Adrenal gland (tissue), 12 donors: ENCODE measurements around the gene PWP1. TPM values are rescaled to one million over a fixed set of nuclear protein-coding genes. Genes with fewer than 3 reads are reported as not detected.

Experiments used
- DNase-seq, 7 donors: peaks; one replicate each; pipeline ENCODE4 v3.0.0-alpha.2; 2019 to 2020
- H3K27ac ChIP-seq, 5 donors: fragments of 200-600 bp; sonication (generic) in 4 of 5; 1 replicate in 3 of 5; 2 replicates in 2 of 5; pipeline versions ENCODE4 v1.5.1 to v1.8.0; 2016 to 2020; ENCODE audit warnings: mild to moderate bottlenecking in 1 of 5
- H3K27me3 ChIP-seq: fragments of 200-600 bp; 2 replicates; pipeline ENCODE4 v1.8.0; 2021
- H3K36me3 ChIP-seq, 2 donors: fragments of 200-600 bp; replicated peaks in 1 of 2; 1 replicate in 1 of 2; 2 replicates in 1 of 2; pipeline versions ENCODE4 v1.5.1 to v1.8.0; 2018 to 2022
- H3K4me1 ChIP-seq, 2 donors: fragments of 200-600 bp; replicated peaks in 1 of 2; 1 replicate in 1 of 2; 2 replicates in 1 of 2; pipeline versions ENCODE4 v1.5.1 to v1.8.0; 2018 to 2021
- H3K4me3 ChIP-seq, 4 donors: fragments of 200-600 bp; sonication (generic) in 3 of 4; one replicate each; pipeline ENCODE4 v1.5.1; 2016 to 2018
- H3K9me3 ChIP-seq, 3 donors: fragments of 200-600 bp; sonication (generic) in 1 of 3; replicated peaks in 1 of 3; 1 replicate in 2 of 3; 2 replicates in 1 of 3; pipeline versions ENCODE4 v1.5.1 to v1.8.0; 2016 to 2021
- CTCF ChIP-seq, 6 experiments: fragments of 450-650 bp in 4 of 6; fragments of 200-600 bp in 2 of 6; sonication (generic) in 1 of 6; IDR thresholded peaks; 1 replicate in 5 of 6; 2 replicates in 1 of 6; pipeline versions ENCODE4 v1.5.1 to v1.8.0; 2016 to 2021; ENCODE audit warnings: antibody characterized with exemption in 6 of 6, mild to moderate bottlenecking in 2 of 6, moderate library complexity in 1 of 6
- POLR2A ChIP-seq, 2 donors: fragments of 450-650 bp; IDR thresholded peaks; one replicate each; pipeline ENCODE4 v1.6.1; 2017; ENCODE audit warnings: antibody characterized with exemption in 2 of 2, mild to moderate bottlenecking in 2 of 2, moderate library complexity in 1 of 2
- WGBS, 4 donors: extraction: QIAGEN DNeasy Blood & Tissue Kit in 2 of 4; methylation state at CpG; one replicate each; pipeline versions ENCODE4 v1.1.5 to v1.1.7; 2013 to 2017; 5-methylcytosine and 5-hydroxymethylcytosine counted together
- intact Hi-C, 2 donors: fragments of 100-400 bp; cut with DNase I; formaldehyde crosslinking; loops; one replicate each; pipeline versions ENCODE4 v1.14.1 to v1.15.0; 2022 to 2023
- polyA plus RNA-seq, 3 donors: library from polyadenylated mRNA; stranded (reverse); fragments of 200-250 nt in 2 of 3; fragments of 350-450 nt in 1 of 3; fragmentation: Illumina TruSeq in 1 of 3; extraction: RNeasy Lipid Tissue Mini Kit (QIAGEN cat#74804) in 1 of 3; gene quantifications; one replicate each; pipeline ENCODE4 v1.2.3, GENCODE V29; 2013 to 2014
- total RNA-seq, 9 donors: library from RNA; depleted of rRNA in 4 of 9; stranded (reverse); fragments of >200 nt in 4 of 9; fragments of 120-200 nt in 1 of 9; fragmentation: NEBNext Ultra II Directional in 1 of 9; extraction: Animal tissue kit (Norgen Biotek cat#: 25700) in 1 of 9; gene quantifications; one replicate each; pipeline versions ENCODE4 v1.1.0 to v1.2.4, GENCODE V29; 2013 to 2023
- donor health status: healthy with polysubstance abuse.
- donor health status: Bipolar disorder and iron deficiency.
- donor health status: DM: yes; HTN: yes; CAD: no.
- donor health status: DM: no; HTN: no; CAD: no.
- donor health status: DM: no; HTN: no; CAD: no.
- donor health status: DM: yes; HTN: yes; CAD: no.

Gene PWP1
- total and polyA plus RNA-seq, 12 donors, result 15.8 to 87.6 (median 27.0) TPM

DNA sequence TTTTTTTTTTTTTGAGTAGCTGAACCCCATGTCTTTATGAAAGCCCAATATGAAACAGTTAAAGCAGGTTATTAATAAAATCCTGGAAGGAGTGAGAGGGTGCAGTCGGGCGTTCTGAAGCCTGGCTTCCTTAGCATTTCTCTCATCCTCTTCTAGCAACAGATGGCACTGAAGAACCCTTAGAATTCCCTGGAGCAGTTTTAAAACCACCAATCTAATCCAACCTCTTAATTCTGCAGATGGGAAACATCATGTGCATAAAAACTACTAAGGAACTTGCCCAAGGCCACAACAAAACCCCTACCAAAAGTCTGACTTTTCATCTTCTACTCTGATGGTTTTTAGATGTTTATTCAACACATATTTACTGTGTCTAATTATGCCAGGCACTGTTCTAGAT is 50.2 kb downstream of the PWP1 start:
- H3K4me3 ChIP-seq, result no peak overlapping the region
- no peaks in the 10 kb centered on the region for H3K4me1 ChIP-seq
- H3K27me3 ChIP-seq, result no peaks in the 10 kb centered on the region
- H3K27ac ChIP-seq, result no peak overlapping the region
- TF ChIP-seq POLR2A (IDR thresholded peaks at IDR 0.05) (no peak), CTCF (IDR thresholded peaks at IDR 0.05) (no peak)
- intact Hi-C loops, result no loop called here
- no peaks in the 10 kb centered on the region for H3K9me3 ChIP-seq
- no peak for DNase-seq
- 82 to 95% (median 94%) methylated on average over 2 of the region's 2 CpGs for WGBS, 4 donors
- peaks cover 0 to 70% of the 10 kb centered on the region in 2 donors for H3K36me3 ChIP-seq

- Histone ChIP-seq H3K4me1 (no peaks in the 10 kb centered on the region), H3K27ac (no peak overlapping the region), H3K27me3 (no peaks in the 10 kb centered on the region), H3K36me3 (peaks cover 0 to 82% of the 10 kb centered on the region in 2 donors), H3K9me3 (no peaks in the 10 kb centered on the region), H3K4me3 (no peak overlapping the region)
- WGBS, 4 donors, result 77 to 92% (median 84%) methylated on average over 4 of the region's 4 CpGs
- intact Hi-C loops, result no loop called here
- TF ChIP-seq CTCF (IDR thresholded peaks at IDR 0.05) (no peak), POLR2A (IDR thresholded peaks at IDR 0.05) (no peak)
- no peak for DNase-seq
Measured at GRCh38 chr12:107736914-107737313, 51.3 kb downstream of the PWP1 start.

- no peak for DNase-seq
- intact Hi-C loops, result no loop called here
- TF ChIP-seq CTCF (IDR thresholded peaks at IDR 0.05) (no peak), POLR2A (IDR thresholded peaks at IDR 0.05) (no peak)
- WGBS, 4 donors, result 72 to 82% (median 76%) methylated on average over 6 of the region's 6 CpGs
- H3K36me3 ChIP-seq, result peaks cover 0 to 67% of the 10 kb centered on the region in 2 donors
- H3K27ac ChIP-seq, result no peak overlapping the region
- H3K4me3 ChIP-seq, result no peak overlapping the region
- H3K27me3 ChIP-seq, result no peaks in the 10 kb centered on the region
- no peaks in the 10 kb centered on the region for H3K9me3 ChIP-seq
- peaks cover 7 to 9% of the 10 kb centered on the region in 2 donors for H3K4me1 ChIP-seq
Measured at GRCh38 chr12:107748472-107748871, 62.9 kb downstream of the PWP1 start.

- Histone ChIP-seq H3K27ac (no peak overlapping the region), H3K4me3 (no peak overlapping the region), H3K36me3 (peaks cover 0 to 67% of the 10 kb centered on the region in 2 donors), H3K9me3 (no peaks in the 10 kb centered on the region), H3K27me3 (no peaks in the 10 kb centered on the region), H3K4me1 (peaks cover 7 to 9% of the 10 kb centered on the region in 2 donors)
- no peak for DNase-seq
- intact Hi-C loops, result no loop called here
- 87 to 100% (median 94%) methylated on average over 1 of the region's 1 CpG for WGBS, 4 donors
- TF ChIP-seq POLR2A (IDR thresholded peaks at IDR 0.05) (no peak), CTCF (IDR thresholded peaks at IDR 0.05) (no peak)
Measured at GRCh38 chr12:107749083-107749482, 63.5 kb downstream of the PWP1 start.
